NCI-H82 (cell line): ENCODE measurements around the gene DISC1.
A peak's percentile ranks its signal among the peaks of the same experiment; 100 is the strongest.

ENCODE experiments used
- DNase-seq: peaks from one replicate; lab custom pipeline; 2025; lab: John Stamatoyannopoulos, UW

The DISC1 gene

DNA sequence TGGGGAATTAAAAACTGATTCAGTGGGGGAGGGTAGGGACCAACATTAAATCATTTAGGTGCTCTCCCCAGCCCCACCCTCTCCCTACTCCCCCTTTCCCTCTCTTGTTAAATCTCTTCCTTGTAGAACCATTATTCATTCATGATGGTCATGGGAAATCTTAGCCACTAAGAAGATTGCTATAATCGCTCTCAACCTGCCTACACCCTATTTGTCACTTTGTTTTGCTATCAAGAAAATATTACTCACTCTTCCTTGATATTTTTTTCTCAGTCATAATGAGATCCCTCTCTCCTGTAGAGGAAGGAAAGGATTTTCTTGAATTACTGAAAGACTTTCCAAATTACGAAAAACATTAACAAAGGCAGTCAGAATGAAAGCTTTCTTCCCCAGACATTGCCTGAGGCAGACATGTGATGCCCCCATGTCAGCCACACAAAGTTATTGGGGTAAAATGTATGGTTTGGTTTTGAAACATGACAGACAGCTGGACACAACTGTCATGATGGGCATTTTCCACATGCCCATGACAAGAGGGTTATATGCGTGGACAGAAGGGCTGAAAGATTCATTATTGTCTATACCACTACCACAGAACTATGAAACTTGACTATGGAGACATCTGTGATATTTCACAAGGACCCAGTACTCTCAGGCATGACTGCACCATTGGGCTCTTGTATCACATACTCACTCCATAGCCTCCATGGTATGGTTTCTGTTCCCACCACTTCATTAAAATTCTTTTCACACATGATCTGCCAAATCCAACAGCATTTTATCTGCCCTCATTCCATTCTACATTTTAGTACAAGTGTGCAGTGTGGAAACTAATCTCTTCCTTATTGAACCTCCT, 420.1 kb downstream of the DISC1 start:
- peak; percentile 94 for DNase-seq

DNA sequence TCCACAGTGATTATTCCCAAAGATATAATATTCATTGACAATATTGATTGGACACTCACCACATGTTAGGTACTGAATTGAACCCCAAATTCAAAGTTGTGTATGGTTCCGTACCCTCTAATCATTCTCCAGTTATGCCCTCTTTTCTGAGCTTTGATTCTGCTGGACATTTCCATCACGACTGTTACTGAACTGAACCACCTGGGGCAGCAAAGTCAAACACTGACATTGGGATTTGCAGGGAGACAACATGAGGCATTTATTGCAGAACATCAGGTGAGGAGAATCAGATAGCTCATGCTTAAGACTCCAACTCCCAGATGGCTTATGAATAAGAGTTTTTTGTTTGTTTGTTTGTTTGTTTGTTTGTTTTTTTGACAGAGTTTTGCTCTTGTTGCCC, 420.9 kb downstream of the DISC1 start:
- DNase-seq = peak; percentile 42

DNA sequence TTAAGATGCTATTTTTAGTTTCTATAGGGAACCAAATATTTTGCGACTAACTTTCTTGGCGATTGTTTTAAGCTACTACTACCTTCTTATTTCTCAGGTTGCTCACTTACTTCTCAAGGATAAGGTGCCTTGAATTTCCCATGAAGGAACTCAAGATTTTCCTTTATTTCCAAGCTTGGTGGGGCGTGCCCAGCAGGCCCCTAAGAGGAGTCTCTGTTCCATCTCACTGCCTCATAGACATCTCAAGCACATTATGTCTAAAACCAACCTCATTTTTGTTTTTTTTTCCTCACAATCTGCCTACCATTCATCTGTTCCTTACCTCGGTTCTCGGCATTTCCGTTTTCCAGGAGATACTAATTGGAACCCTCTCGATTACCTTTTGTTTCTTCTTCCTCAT, 421.9 kb downstream of the DISC1 start:
- DNase-seq = no peak

DNA sequence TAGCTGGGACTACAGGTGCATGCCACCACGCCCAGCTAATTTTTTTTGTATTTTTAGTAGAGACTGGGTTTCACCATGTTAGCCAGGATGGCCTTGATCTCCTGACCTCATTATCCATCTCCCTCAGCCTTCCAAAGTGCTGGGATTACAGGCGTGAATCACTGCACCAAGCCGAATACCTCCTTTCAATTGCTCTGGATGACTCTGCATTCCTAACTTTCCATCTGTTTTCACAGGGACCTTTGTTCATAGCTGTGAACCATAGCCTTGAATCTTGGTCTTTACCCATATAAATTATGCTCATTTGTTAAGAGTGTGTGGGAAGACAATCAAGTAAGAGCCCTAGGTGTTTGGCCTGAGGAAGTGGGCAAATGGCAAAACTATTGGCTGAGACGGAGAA, 422.7 kb downstream of the DISC1 start:
- no peak for DNase-seq

DNA sequence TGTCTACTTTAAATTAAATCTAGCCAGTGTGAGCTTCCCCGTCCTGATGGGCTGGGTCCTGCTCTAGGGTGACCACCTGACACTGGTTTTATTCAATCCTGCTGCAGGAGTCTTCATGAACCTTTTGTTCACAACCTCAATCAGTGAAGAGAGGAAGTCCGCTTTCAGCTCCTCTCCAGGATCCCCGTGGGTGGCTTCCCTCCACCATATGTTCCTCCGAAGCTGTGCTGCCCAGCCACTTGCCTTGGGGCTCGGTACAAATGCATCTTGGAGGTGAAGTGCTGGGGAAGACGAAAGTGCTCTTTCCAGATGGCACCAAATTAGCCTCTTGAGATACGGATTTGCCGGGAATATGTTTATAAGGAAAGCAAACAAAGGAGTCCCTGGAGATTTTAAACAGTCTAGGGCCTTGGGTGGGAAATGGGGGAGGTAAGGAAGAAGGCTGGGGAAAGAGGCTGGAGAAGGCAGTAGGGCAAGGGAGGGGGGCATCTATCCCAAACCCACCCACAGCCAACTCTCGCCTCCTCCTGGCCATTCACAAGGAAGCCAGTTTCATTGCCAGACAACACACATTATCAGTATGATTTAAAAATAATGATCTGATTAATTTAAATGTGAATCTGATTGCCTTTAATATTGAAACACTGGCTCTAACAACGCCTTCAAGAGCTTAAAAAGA, 430.8 kb downstream of the DISC1 start:
- DNase-seq = peak; percentile 87

DNA sequence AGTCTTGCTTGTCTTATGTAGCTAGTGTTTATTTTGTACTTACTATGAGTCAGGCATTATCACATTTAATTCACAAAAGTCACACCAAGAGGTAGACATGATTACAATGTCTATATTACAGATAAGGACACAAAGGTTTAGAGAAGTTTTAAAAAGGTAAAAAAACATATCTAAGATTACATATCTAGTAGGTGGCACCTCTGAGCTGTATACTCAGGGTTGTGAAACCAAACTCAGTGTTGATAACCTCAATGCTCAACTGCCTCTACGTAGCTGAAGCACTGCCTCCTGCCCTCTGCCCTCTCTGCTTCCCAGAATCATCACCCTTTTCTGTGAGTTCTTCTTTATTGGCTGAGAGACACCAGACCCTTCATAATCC, 431.3 kb downstream of the DISC1 start:
- DNase-seq = no peak

DNA sequence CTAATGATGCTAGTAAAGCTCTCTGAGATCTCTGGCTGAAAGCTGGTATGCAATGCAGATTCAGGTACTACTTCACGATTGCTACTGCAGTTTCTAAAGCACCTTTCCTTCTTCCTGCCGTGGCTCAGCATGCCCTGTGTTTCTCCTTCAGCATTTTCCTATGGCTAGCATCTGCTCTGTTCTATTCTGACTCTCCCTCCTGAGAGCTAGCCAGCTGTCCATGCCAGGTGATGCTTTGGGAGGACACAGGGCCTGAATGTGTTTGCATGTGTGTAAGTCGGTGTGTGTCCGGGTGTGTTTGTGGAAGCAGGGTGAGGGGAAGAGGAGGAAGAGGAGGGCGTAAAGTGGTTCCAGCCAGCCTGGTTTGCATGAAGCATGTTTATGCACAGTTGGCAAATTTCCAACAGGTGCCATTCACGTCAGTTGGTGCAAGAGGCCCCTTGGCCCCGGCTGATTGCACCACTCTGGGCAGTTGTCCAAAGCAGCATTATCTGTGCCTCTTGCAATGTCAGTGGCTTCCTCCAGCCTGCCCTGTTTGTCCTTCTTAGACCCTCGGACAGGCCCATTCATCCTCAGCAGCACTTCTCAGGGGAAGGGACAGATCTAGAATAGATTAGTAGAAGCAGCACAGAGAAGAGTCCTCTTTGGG, 433.3 kb downstream of the DISC1 start:
- no peak for DNase-seq

DNA sequence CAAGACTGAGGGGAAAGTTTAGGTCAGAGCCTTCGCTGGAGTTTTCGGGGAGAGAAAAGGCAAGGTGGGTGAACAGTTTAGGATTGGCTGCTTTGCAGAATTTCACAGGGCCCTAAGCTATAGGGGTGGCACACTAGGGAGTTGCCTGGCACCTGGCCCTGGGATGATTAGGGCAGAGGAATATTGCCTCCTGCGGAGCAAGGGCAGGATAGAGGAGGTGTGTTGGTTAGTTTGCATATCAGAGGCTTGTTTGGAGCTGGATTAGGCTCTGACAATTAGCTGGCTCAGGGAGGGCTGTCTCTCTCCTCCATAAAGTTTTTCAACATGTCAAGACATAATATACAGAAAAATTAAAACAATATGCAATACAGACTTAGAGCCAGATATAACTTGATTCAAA, 436.4 kb downstream of the DISC1 start:
- DNase-seq = no peak

DNA sequence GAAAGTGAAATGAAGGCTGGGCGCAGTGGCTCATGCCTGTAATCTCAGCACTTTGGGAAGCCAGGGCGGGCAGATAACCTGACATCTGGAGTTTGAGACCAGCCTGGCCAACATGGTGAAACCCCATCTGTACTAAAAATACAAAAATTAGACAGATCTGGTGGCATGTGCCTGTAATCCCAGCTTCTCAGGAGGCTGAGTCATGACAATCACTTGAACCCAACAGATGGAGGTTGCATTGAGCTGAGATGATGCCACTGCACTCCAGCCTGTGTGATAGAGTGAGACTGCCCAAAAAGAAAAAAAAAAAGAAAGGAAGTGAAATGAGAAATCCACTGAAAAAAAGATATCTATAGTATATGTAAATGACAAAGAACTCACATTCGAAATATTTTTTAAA, 439.9 kb downstream of the DISC1 start:
- peak; percentile 17 for DNase-seq

DNA sequence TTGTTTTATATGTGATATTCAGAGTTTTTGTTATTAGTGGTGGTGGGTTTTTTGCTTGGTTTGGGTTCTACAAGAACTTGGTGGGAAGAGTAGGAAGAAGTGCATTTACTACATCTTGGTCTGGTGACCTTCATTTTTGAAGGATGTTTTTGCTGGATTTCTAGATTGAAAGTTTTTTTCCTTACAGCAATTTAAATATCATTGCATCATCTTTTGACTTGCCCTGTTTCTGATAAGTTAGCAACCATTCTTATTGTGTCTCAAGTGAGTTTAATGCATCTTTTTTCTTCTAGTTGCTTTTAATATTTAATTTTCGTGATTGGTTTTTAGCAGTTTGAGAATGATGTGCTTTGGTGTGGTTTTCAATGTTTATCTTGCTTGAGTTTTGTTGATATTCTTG, 447.7 kb downstream of the DISC1 start:
- no peak for DNase-seq

DNA sequence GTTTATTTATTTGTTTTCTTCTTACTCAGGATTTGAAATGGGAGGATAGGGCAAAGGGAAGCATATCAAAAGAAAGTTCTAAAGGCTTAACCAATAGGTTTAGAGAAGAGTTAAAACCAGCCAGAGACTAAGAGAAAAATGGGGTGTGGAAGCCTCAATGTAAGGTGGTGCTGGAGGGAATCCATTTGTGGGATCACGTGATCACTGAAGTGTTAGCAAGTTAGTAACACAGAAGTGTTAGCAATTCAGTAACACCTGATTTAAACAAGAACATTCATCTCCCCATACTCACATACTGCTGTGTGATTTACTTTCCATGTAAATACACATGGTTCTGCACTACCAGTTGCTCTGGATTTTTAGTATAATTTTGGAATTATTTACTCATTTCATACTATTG, 451.2 kb downstream of the DISC1 start:
- no peak for DNase-seq

DNA sequence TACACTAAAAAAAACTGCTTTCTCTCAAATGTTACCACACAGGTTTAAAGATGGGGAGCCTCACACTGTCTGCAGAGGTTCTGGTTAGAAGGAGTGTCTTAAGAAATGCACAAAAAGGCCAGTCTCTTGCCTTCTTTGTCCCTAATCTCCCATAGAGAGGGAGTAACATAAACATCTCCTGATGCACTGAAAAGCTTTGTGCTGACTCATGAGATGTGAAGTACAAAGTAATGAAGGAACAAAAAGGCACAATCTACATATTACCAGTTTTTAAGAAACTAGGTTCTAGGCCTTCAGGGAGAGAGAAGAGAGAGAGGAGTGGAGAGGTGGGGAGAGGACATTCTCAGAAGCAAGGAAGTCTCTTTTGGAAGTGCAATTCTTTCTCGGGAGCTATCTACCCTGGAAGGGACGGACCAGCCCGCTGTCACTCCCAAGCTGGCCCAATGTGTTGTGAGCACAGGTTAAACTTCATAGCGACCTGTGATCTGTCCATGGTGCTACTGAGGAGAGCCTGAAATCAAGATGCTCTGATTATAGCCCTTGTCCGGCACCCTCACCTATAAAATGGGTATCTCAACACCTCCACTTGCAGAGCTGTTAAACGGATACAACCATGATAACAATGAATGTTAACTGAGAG, 458.1 kb downstream of the DISC1 start:
- no peak for DNase-seq

DNA sequence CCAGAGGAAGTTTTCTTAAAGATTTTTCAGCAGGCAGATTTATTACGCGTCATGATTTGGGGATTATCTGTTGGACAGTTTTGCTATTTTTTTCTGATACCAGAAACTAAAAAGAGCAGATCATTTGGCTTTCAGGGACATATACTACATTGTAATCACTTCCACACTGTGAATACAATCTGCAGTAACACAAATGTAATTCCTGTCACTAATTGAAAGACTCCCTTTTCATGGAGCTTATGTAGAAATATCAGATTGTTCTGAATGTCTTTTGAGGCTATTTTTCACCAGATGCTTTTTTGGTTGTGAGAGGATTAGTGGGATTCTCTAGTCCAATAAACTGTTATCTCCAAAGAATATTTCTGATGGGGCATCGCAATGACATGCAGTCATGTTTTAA, 464.2 kb downstream of the DISC1 start:
- DNase-seq = no peak
